HepG2 (cell line): Measurements from ENCODE around the gene TAGLN2.

Experiments used
- MXI1 ChIP-seq: IDR thresholded peaks from 3 replicates; pipeline ENCODE4 v1.6.1; 2012; ENCODE audit warnings: low read depth, low read length, inconsistent platforms, borderline replicate concordance
- SSRP1 ChIP-seq: IDR thresholded peaks from 2 replicates; pipeline ENCODE4 v1.6.1; 2016; ENCODE audit warnings: control low read depth
- TGIF2 ChIP-seq: IDR thresholded peaks from 2 replicates; pipeline ENCODE4 v1.6.1; 2016; ENCODE audit warnings: control low read depth, missing compliant biosample characterization
- ZNF264 ChIP-seq: sonication (generic); formaldehyde crosslinking; IDR thresholded peaks from 2 replicates; pipeline ENCODE4 v1.4.0; 2020; ENCODE audit warnings: missing genetic modification reagents
- TF ChIP-seq, protein P1 (sequence below): sonication (generic); formaldehyde crosslinking; IDR thresholded peaks from 2 replicates; pipeline ENCODE4 v1.4.0; 2020; ENCODE audit warnings: mild to moderate bottlenecking, missing genetic modification reagents
- TF ChIP-seq, protein P2 (sequence below): sonication (generic); formaldehyde crosslinking; IDR thresholded peaks from 2 replicates; pipeline ENCODE4 v1.4.0; 2020; ENCODE audit warnings: mild to moderate bottlenecking, low read depth, missing genetic modification reagents
- TF ChIP-seq, protein P3 (sequence below): sonication (generic); formaldehyde crosslinking; IDR thresholded peaks from 2 replicates; pipeline ENCODE4 v1.5.0; 2020; ENCODE audit warnings: mild to moderate bottlenecking, missing genetic modification reagents, moderate library complexity
- TF ChIP-seq, protein P4 (sequence below), 2 experiments: sonication (generic) in 1 of 2; formaldehyde crosslinking in 1 of 2; IDR thresholded peaks; 2 replicates each; pipeline versions ENCODE4 v1.5.1 to v1.6.1; 2011 to 2020; ENCODE audit warnings: borderline replicate concordance in 1 of 2, low read depth in 1 of 2, low read length in 1 of 2, mild to moderate bottlenecking in 1 of 2, missing genetic modification reagents in 1 of 2, moderate library complexity in 1 of 2

DNA sequence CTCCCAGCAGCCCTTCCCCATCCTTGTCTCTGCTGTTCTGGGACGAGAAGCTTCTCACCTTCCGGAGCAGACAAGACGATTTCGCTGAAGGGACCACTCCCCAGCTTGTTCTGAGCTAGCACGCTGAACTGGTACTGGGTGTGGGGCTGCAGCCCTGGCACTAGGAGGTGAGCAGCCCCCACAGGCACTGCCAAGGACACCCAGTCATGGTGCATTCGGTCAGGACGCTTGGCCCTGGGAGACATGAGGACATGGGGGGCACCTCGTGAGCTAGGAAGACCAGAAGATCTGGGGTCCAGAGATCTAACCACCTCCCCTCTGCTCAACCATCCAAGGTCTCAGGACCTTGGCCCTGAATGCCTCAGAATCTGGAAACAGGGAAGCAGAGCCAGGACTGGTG, 5.3 kb upstream of the TAGLN2 start:
- TF ChIP-seq, protein P1, sequence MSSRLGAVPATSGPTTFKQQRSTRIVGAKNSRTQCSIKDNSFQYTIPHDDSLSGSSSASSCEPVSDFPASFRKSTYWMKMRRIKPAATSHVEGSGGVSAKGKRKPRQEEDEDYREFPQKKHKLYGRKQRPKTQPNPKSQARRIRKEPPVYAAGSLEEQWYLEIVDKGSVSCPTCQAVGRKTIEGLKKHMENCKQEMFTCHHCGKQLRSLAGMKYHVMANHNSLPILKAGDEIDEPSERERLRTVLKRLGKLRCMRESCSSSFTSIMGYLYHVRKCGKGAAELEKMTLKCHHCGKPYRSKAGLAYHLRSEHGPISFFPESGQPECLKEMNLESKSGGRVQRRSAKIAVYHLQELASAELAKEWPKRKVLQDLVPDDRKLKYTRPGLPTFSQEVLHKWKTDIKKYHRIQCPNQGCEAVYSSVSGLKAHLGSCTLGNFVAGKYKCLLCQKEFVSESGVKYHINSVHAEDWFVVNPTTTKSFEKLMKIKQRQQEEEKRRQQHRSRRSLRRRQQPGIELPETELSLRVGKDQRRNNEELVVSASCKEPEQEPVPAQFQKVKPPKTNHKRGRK, result no peak
- TF ChIP-seq, protein P2, sequence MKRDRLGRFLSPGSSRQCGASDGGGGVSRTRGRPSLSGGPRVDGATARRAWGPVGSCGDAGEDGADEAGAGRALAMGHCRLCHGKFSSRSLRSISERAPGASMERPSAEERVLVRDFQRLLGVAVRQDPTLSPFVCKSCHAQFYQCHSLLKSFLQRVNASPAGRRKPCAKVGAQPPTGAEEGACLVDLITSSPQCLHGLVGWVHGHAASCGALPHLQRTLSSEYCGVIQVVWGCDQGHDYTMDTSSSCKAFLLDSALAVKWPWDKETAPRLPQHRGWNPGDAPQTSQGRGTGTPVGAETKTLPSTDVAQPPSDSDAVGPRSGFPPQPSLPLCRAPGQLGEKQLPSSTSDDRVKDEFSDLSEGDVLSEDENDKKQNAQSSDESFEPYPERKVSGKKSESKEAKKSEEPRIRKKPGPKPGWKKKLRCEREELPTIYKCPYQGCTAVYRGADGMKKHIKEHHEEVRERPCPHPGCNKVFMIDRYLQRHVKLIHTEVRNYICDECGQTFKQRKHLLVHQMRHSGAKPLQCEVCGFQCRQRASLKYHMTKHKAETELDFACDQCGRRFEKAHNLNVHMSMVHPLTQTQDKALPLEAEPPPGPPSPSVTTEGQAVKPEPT, result no peak
- TF ChIP-seq, protein P3, sequence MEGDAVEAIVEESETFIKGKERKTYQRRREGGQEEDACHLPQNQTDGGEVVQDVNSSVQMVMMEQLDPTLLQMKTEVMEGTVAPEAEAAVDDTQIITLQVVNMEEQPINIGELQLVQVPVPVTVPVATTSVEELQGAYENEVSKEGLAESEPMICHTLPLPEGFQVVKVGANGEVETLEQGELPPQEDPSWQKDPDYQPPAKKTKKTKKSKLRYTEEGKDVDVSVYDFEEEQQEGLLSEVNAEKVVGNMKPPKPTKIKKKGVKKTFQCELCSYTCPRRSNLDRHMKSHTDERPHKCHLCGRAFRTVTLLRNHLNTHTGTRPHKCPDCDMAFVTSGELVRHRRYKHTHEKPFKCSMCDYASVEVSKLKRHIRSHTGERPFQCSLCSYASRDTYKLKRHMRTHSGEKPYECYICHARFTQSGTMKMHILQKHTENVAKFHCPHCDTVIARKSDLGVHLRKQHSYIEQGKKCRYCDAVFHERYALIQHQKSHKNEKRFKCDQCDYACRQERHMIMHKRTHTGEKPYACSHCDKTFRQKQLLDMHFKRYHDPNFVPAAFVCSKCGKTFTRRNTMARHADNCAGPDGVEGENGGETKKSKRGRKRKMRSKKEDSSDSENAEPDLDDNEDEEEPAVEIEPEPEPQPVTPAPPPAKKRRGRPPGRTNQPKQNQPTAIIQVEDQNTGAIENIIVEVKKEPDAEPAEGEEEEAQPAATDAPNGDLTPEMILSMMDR (CRISPR knock-in tag), result no peak
- TF ChIP-seq TGIF2 (CRISPR knock-in tag), result no peak
- TF ChIP-seq MXI1, result no peak
- TF ChIP-seq SSRP1 (CRISPR knock-in tag), result no peak
- TF ChIP-seq, protein P4, sequence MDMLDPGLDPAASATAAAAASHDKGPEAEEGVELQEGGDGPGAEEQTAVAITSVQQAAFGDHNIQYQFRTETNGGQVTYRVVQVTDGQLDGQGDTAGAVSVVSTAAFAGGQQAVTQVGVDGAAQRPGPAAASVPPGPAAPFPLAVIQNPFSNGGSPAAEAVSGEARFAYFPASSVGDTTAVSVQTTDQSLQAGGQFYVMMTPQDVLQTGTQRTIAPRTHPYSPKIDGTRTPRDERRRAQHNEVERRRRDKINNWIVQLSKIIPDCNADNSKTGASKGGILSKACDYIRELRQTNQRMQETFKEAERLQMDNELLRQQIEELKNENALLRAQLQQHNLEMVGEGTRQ (IDR thresholded peaks at IDR 0.05; ENCODE audit: low read depth, low read length), result no peak
- TF ChIP-seq, protein P4 (CRISPR knock-in tag; IDR thresholded peaks at IDR 0.05; ENCODE audit: borderline replicate concordance), result no peak
- no peak for TF ChIP-seq ZNF264
